ENCODE data around the gene CPA5. TPM values are rescaled to one million over a fixed set of nuclear protein-coding genes. Genes with fewer than 3 reads are reported as not detected.

Gene CPA5
- total RNA-seq, 1 experiment from 2014 or later = 0.13 TPM

DNA sequence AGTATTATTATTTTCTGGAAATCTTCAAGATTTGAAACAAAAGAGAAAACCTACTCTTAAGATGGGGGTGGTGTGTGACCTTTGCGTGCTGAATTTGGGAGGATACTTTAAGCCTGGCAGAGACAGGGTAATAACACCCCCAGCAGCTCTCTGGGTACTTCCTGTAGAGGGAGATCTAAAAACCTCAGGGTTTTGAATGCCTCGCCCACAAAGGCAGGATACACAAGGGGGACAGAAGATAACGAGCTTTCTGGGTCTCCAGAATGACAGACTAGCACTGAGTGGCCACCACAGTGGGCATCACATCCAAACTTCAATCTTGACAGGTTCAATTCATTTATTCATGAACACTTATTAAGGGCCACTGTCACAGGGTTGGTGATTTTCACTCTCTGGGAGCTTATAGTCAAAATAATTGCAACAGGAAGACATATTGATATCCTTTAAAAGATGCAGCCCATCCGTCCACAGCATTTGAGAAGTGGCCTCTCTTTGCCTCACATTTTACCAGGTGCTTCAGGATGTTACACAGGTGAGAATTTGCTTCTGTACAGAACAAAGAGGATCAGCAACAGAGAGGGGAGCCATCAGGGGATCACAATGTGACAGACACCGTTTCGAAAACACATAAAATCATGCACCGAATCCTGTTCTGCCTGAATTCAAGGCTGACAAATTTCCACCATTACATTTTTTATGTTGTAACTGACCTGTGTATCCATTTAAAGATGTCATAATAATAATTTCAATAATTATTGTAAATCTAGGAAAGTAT, 50.0 kb downstream of the CPA5 start:
- no peak overlapping the region for H3K4me3 ChIP-seq
- no peaks in the 10 kb centered on the region for H3K36me3 ChIP-seq
- H3K9me3 ChIP-seq = no peaks in the 10 kb centered on the region
- DNase-seq = no peak
- H3K27me3 ChIP-seq = no peaks in the 10 kb centered on the region

DNA sequence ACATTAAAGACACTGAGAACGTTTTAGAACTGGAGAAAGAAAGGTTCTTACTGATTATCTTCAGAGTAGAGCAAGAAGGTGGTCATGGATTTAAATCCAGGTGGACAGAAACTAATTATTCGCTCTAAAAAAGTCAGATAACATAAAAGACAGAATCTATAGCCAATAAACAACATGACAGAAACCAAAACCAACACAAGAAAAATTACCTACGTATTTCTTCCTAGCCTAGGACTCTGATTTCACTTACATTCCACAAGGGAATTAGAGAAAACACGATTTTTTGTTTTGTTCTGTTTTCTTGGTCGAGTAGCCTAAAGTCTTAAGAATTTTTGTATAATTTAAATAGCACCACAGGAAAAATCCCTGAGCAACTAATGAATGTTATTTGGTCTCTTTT, 50.8 kb downstream of the CPA5 start:
- H3K27me3 ChIP-seq = no peaks in the 10 kb centered on the region
- DNase-seq = no peak
- no peak overlapping the region for H3K4me3 ChIP-seq
- H3K9me3 ChIP-seq = no peaks in the 10 kb centered on the region
- H3K36me3 ChIP-seq = no peaks in the 10 kb centered on the region

DNA sequence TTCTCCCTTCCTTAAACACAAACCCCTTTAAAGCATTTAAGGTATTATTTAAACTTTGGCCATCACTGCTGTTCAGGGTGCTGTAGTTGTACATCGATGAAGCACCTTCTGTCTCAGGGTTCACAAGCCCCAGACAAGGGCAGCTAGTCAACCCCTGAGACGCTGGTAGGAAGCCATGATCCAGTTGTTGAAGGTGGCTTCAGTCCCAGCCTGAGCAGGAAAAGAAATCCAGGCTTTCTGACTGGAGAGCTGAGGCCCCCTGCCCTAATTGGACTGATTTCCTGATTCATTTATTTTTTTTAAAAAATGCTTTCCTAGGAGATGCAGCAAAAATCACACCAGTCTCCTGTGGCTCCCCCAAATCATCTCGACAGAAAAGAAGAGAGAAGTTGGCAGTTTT, 51.5 kb downstream of the CPA5 start:
- Histone ChIP-seq H3K4me3 (no peak overlapping the region), H3K36me3 (no peaks in the 10 kb centered on the region), H3K9me3 (no peaks in the 10 kb centered on the region), H3K27me3 (no peaks in the 10 kb centered on the region)
- no peak for DNase-seq

DNA sequence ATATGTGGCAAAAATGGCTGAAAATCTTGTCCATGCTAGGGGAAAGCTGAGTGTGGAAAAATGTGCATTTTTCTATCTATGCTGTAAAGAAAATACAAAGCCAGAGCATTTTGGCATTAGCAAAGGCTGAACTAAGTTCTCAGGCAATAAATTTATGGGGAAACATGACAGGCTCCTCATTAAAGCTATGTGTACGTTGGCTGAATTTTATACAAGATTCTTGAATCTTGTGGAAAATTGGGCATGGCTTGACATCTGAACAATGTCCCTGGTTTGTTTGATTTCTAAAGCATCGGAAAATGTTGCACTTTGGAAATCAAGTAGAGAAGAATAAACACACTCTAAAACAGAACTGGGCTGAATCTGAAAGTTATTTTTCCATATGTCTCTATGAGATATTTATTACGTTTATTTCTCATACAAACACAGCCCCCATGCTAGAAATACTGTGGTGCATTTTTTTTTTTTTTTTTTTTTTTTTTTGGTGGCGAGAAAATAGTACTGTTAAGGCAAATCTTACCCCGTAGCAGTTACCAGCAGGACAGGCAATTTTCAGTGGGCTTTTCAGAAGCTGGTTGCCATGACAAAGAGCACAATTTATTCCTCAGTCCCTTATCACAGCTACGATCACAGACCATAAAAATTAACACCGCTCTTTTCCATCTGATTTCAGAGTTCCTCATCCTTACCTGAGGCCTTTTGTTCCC, 52.6 kb downstream of the CPA5 start:
- no peak for DNase-seq

DNA sequence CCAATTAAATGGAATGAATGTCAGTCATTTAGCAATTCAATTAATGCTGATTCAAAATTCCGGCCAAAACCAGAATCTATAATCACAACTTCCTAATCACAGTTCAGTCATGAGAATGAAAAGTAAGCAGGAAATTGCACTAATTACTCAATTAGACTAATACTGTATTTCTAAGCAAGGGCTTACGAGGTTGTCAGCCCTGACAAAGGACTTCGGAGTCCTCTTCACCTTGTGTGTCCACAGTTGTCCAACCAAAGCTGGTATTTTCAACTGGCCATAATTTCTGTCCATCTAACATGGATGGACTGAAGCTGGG, 53.1 kb downstream of the CPA5 start:
- Histone ChIP-seq H3K4me3 (no peak overlapping the region), H3K36me3 (no peaks in the 10 kb centered on the region), H3K27me3 (no peaks in the 10 kb centered on the region), H3K9me3 (no peaks in the 10 kb centered on the region)
- DNase-seq = no peak

More for the DNA sequence above, 52.6 kb downstream of the CPA5 start:
- no peaks in the 10 kb centered on the region for H3K27me3 ChIP-seq
- H3K9me3 ChIP-seq = no peaks in the 10 kb centered on the region
- H3K36me3 ChIP-seq = no peaks in the 10 kb centered on the region
- H3K4me3 ChIP-seq = no peak overlapping the region

DNA sequence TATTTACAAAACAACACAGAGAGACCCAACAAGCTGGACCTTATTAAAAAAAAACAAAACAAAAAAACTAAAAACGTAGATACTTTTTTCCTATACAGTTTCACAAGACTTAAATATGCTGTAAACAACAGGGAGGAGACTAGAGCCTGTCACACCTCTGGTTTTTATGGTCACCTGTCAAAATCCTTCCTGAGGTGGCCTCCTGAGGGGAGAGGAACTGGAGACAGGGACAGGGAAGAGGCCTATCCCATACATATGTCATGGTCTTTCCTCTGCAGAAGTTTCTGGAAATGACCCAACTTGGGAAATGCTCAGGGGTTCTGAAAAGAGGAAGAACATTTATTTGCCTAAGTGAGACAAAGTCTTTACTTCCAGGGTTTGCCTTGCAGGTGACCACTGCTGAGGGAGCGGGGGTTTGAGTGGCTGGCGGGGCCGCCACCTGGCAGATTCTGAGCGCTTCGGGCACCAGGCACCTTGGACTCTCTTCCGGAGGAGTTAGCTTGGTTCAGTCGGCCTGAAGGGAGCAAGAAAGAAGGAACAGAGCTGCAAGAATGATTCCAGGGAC, 54.0 kb downstream of the CPA5 start:
- no peak for DNase-seq
- Histone ChIP-seq H3K36me3 (no peaks in the 10 kb centered on the region), H3K9me3 (no peaks in the 10 kb centered on the region), H3K27me3 (no peaks in the 10 kb centered on the region), H3K4me3 (no peak overlapping the region)

DNA sequence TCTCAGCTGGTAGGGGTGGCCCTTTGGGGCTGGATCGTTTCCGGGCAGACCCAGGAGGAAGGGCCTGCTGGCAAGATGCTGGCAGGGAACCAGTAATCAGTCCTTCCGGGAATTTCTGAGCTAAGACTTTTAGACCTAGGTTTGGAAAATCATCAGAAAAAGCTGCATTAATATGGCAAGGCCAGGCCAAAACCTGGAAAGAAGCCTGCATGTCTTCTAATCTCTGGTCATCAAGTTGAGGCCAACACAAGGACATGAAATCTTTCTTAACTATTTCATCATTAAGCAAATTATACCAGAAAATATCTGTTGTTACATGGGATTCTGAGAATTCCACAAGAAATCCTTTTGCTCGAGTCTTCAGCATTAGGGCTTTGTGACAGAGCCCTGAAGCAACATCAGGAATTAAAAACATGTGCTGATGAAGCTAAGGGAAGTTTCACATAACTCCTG, 55.5 kb downstream of the CPA5 start:
- no peaks in the 10 kb centered on the region for H3K36me3 ChIP-seq
- no peak for DNase-seq
- no peaks in the 10 kb centered on the region for H3K27me3 ChIP-seq
- H3K4me3 ChIP-seq = no peak overlapping the region
- H3K9me3 ChIP-seq = no peaks in the 10 kb centered on the region

DNA sequence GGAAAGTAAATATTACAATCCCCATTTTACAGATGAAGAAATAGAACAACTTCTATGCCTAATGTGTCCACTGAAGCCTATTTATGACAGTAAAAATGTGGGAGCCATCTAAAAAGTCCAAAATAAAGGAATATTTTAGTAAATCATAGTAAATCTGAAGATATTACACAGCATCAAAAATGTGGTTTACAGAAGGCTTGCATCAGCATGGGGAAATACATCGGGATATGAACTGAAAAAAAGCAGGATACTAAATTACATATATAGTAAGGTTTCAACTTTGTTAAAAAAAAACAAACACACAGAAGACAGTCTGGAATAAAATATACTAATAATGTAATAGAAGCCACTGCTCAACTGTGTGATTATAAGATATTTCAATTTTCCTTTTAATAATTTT, 56.5 kb downstream of the CPA5 start:
- Histone ChIP-seq H3K27me3 (no peaks in the 10 kb centered on the region), H3K4me3 (no peak overlapping the region), H3K9me3 (no peaks in the 10 kb centered on the region), H3K36me3 (no peaks in the 10 kb centered on the region)
- DNase-seq = no peak

DNA sequence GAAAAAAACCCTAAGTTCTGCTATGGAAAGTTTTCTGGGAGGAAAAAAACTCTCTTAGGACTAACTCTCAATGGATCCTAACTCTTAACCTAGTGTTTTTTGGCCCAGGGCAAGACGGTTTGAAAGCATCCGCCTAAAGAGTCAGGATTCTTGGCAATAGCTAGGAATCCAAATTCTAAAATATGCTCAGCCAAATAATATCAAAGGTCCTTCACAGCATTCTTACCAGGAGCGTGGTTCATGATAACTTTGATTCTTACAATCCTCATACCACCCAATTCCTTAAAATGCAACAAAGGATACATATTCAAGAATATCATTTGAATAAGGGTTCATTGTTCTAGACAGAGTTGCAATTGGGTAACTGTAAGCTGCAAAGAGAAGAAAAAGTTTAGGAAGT, 57.0 kb downstream of the CPA5 start:
- H3K9me3 ChIP-seq = no peaks in the 10 kb centered on the region
- no peak for DNase-seq

DNA sequence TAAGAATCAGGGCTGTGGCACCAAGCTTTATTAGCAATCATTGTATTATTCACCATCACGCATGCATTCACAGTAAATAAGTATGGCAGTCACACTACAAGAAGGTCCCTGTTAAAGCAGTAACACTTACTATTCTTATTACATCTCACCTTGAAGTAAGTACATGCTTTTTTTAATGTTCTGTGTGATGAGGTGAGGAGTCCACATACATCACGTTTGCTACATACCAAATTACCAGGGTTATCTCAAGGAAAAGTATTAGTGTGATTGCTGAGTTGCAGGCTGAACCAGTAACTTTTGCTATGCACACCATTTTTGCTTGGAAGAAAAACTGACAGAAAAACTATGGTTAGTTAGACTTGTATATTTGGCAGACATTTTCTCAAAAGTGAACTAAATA, 60.4 kb downstream of the CPA5 start:
- no peak for DNase-seq
- Histone ChIP-seq H3K4me3 (no peak overlapping the region), H3K36me3 (no peaks in the 10 kb centered on the region), H3K9me3 (no peaks in the 10 kb centered on the region), H3K27me3 (no peaks in the 10 kb centered on the region)

More for the DNA sequence above, 57.0 kb downstream of the CPA5 start:
- H3K36me3 ChIP-seq = no peaks in the 10 kb centered on the region
- H3K27me3 ChIP-seq = no peaks in the 10 kb centered on the region
- H3K4me3 ChIP-seq = no peak overlapping the region

DNA sequence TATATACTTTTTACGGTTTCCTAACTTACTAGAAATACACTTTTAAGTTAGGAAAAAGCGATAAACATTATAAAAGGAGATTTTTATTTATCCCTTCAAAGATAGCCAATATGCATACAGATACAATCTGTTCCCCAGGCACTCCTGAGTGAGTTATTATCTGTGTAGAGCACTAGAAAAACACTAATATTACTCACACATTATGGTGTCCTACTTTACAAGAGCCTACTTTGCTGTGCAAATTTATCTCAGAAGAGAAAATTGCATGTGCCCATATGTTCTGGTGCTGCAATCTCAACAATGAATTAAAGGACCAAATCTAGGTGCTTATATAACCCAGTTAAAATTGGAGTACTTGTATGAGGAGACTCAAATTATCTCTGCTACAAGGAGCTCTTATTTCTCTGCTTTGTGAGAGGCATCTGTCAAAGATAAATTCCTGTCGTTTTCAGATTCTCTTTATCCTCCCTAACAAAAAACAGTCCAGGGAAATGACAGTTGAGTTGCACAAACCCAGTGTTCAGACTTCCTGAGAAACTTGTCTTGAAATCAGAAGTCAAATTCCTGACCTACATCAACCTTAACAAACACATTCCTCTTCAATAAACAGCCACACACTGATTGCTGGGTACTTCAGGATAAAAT, 64.6 kb downstream of the CPA5 start:
- H3K36me3 ChIP-seq = no peaks in the 10 kb centered on the region
- no peak for DNase-seq
- no peak overlapping the region for H3K4me3 ChIP-seq
- H3K9me3 ChIP-seq = no peaks in the 10 kb centered on the region
- H3K27me3 ChIP-seq = no peaks in the 10 kb centered on the region

DNA sequence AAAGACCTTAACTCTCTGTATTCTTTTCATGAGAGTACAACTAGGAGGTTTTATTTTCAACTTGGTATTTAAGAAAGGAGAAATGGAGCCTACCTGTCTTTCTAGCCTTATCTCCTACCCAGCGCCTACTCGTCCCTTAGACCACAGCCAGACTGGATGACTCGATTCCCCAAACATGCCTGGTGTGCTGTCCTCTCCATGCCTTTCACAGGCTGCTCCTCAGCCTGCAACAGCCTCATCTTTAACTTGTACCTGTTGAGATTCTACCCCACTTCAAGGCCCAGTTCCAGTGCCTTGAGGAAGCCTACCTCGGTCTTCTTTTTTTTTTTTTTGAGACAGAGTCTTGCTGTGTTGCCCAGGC, 65.1 kb downstream of the CPA5 start:
- H3K36me3 ChIP-seq = no peaks in the 10 kb centered on the region

DNA sequence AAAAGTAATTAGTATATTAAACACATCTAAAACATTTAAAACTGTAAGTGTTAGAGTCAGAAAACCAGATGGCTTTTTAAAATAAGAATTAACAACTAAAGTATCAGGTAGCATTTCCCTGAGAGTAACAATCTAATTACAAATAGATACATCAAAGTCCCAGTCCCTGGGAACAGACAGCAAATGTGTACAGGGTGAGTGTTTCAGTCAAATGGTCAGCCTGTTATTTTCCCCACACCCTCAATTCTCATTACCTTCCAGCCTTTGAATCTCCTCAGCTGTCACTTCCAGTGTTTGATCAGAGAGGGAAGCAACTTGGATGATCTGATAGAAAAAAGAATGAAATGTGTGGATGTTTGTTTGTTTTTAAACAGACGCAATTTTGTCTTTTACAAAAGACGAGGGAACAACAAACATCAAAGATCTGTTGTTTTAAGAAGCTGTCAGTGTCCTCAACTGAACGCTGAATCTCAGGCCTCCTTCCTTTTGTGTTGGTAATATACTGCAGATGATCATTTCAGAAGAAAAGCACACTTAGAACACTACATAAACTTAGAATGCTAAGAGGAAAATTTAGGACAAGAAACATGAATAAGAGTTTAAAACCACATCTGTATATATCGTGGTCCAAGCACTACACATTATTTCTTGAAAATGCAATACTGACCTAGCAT, 66.4 kb downstream of the CPA5 start:
- no peak for DNase-seq
- H3K4me3 ChIP-seq = no peak overlapping the region
- no peaks in the 10 kb centered on the region for H3K9me3 ChIP-seq
- no peaks in the 10 kb centered on the region for H3K27me3 ChIP-seq
- H3K36me3 ChIP-seq = no peaks in the 10 kb centered on the region

More for the DNA sequence above, 65.1 kb downstream of the CPA5 start:
- no peaks in the 10 kb centered on the region for H3K27me3 ChIP-seq
- no peak overlapping the region for H3K4me3 ChIP-seq
- no peaks in the 10 kb centered on the region for H3K9me3 ChIP-seq
- no peak for DNase-seq

DNA sequence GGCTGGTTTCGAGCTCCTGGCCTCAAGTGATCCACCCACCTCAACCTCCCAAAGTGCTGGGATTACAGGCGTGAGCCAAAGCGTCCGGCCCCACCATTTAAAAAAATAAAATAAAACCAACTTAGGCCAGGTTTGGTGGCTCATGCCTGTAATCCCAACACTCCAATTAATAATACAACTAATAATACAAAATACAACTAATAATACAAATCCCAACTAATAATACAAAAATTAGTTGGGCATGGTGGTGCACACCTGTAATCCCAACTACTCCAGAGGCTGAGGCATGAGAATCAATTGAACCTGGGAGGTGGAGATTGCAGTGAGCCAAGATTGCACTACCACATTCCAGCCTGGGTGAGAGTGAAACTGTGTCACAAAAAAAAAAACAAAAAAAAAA, 68.6 kb downstream of the CPA5 start:
- DNase-seq = no peak
- no peaks in the 10 kb centered on the region for H3K27me3 ChIP-seq
- H3K36me3 ChIP-seq = no peaks in the 10 kb centered on the region
- H3K9me3 ChIP-seq = no peaks in the 10 kb centered on the region
- H3K4me3 ChIP-seq = no peak overlapping the region

DNA sequence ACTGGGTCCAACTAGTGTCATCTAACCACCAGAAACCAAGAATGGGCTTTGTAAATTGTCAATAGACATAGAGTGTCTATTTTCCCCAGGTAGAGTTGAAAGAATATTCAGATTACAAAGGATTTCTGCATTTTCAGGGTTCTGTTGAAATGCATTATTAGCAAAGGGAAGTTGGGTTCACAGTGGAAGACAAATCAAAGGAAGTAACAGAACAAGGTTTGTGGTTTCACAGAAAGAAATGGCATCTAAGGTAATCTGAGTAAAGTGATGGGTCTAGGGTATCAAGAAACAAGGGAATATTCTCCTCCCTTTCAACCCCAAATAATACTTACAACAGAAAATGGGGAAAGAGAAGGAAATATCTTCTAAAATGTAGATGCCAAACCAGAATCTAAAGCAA, 70.4 kb downstream of the CPA5 start:
- H3K4me3 ChIP-seq = no peak overlapping the region
- DNase-seq = no peak
- no peaks in the 10 kb centered on the region for H3K27me3 ChIP-seq
- no peaks in the 10 kb centered on the region for H3K36me3 ChIP-seq
- no peaks in the 10 kb centered on the region for H3K9me3 ChIP-seq

DNA sequence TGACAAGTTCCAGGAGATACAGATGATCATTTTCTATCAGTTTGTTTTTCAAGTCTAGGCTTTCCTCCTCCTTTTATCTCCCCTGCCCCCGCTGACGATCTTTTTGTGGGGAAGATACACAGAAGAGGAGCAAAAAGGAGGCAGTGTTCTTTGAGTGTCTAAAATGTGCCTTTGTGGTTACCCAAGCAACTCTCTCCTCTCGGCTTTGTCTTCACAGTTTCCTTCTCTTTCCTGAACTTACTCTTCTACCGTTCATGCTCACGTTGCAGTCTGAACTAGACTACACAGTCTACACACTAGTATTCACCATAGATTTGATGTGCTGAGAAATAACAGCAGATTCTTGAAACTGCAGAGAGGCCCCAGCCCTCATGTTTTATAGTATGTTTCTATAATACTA, 72.6 kb downstream of the CPA5 start:
- Histone ChIP-seq H3K27me3 (no peaks in the 10 kb centered on the region), H3K4me3 (no peak overlapping the region), H3K36me3 (peaks cover 3% of the 10 kb centered on the region), H3K9me3 (no peaks in the 10 kb centered on the region)
- DNase-seq = no peak

DNA sequence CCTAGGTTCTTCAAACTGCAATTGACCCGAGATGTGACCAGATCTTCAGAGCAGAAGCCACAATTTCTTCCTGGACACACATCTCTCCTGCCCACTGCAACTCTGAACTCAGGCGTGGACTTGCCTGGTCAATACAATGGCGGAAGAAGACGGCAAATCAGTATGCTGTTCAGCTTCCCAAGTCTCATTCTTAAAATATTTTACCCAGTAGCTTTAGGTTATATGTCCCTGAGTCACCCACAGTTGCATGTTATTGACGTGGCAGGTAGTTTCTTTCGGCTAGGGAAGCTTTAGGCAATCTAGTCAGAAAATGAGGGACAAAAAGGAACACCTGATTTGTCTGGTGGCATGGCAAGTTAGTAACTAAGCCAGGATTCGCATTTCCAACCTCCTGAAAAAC, 73.7 kb downstream of the CPA5 start:
- no peaks in the 10 kb centered on the region for H3K27me3 ChIP-seq
- peaks cover 3% of the 10 kb centered on the region for H3K36me3 ChIP-seq
- DNase-seq = no peak
- H3K9me3 ChIP-seq = no peaks in the 10 kb centered on the region
- no peak overlapping the region for H3K4me3 ChIP-seq
